ENCODE results near the gene GDF7. TPM values are rescaled to one million over a fixed set of nuclear protein-coding genes. Genes with fewer than 3 reads are reported as not detected.

The GDF7 gene
- total RNA-seq, 1 experiment from 2014 or later: 0.02 TPM

DNA sequence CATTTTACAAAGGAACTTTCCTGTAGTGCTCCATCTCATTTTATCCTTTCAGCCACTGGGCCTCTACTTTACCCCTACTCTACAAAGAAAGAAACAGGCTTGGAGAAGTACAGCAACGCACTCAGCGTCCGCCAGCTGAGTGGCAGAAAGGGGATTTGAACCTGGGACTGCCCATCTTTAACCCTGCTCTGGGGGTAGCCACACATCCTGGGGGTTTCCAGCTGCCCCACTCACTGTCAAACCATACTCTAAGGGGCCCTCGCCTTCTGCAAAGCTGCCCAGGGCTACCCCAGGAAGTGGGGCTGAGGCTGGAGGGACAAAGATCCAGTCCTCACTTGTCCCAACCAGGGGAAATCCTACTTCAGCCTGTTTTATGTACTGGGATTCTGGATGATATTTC lies 33.9 kb upstream of the GDF7 start:
- no peaks in the 10 kb centered on the region for H3K36me3 ChIP-seq (ENCODE audit: control insufficient read depth in 1 of 2, insufficient read depth in 2 of 2, low read length in 2 of 2)
- no peaks in the 10 kb centered on the region for H3K9me2 ChIP-seq (ENCODE audit: insufficient read depth)
- RAD21 ChIA-PET (ENCODE audit: low non-redundant PET in 1 of 2, low total read pairs in 2 of 2, uncharacterized antibody in 2 of 2, unreplicated experiment in 2 of 2): interaction anchor here in 1 of 2 experiments (1.2 kb wide), 1 partner anchor 221 kb away, joined by 3 read pairs; no protein-coding TSS in a partner anchor
- H3K27ac ChIP-seq (ENCODE audit: low read depth, low read length): no peak overlapping the region
- H3K9ac ChIP-seq (ENCODE audit: low read length): no peak overlapping the region
- H3K4me1 ChIP-seq (ENCODE audit: control insufficient read depth in 1 of 2, insufficient read depth in 2 of 2, low read length in 2 of 2): peaks cover 9 to 18% of the 10 kb centered on the region in 2 experiments; a peak in 3 of 4 replicates
- no peak overlapping the region for H3K4me3 ChIP-seq (replicated peaks in 1 of 2; ENCODE audit: low read depth in 1 of 2, low read length in 2 of 2)
- no peak overlapping the region for H3K4me2 ChIP-seq (ENCODE audit: low read length)
- no peak overlapping the region for H2AFZ ChIP-seq (ENCODE audit: low read depth, low read length, poor library complexity, severe bottlenecking)
- H3K27me3 ChIP-seq (ENCODE audit: insufficient read depth, low read length): no peaks in the 10 kb centered on the region
- intact Hi-C loops (cut with micrococcal nuclease): no loop called here
- POLR2A ChIA-PET: interaction anchor here (6.4 kb wide), 1 partner anchor 185 kb away, joined by 66 read pairs; the partner anchor contains the start of gene RHOB
- CTCF ChIA-PET: interaction anchor here (1.0 to 3.3 kb wide), 3 partner anchors 15 to 237 kb away, joined by 4 to 17 read pairs (median 5); no protein-coding TSS in a partner anchor
- DNase-seq (ENCODE audit: low read depth, low spot score) (no peak), ATAC-seq (no peak)
- no TSS peak for BruUV-seq (replicated peaks)
- no peaks in the 10 kb centered on the region for H3K9me3 ChIP-seq (ENCODE audit: control insufficient read depth in 1 of 2, insufficient read depth in 1 of 2, low read depth in 1 of 2, low read length in 2 of 2)
- H3K79me2 ChIP-seq (ENCODE audit: insufficient read depth, low read length): no peaks in the 10 kb centered on the region
- H4K20me1 ChIP-seq (ENCODE audit: insufficient read depth): no peaks in the 10 kb centered on the region
- TF ChIP-seq FOSL1 (IDR thresholded peaks at IDR 0.05; ENCODE audit: low read depth) (no peak), EZH2 (IDR thresholded peaks at IDR 0.05) (no peak), SIN3A (IDR thresholded peaks at IDR 0.05; ENCODE audit: low read depth) (no peak)
- TF ChIP-seq, protein P1, sequence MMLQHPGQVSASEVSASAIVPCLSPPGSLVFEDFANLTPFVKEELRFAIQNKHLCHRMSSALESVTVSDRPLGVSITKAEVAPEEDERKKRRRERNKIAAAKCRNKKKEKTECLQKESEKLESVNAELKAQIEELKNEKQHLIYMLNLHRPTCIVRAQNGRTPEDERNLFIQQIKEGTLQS (IDR thresholded peaks at IDR 0.05): no peak

DNA sequence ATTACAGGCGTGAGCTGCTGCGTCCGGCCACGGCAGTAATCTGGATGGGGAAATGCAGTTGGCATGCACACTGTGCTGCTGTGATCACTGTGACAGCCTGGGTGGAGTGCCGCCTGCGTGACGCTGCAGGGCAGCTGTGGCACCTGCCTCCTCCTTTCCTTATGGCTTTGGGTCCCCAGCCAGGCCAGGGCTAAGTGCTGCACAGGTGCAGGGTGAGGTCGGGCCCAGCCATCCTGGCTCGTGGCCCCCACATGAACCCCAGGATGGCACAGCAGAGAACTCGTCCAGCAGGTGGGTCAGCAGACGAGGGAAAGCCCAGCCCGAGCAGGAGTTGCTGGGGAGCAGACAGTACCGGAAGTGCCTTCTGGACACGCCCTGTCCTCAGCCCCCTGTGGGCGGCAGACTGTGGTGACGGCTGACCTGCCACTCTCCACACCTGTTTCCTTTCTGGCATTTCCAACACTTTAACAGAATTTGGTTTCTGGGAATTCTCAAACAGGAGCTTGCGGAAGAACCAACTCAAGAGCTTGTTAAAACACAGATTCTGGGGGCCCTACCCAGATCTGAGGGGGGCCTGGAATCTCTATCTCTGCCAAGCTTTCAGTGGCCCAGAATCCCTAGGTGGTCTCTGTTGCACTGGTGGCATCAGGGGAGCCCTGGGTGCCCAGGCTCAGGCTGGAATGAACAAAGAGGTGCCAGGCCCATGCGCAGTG lies 33.0 kb upstream of the GDF7 start:
- no peaks in the 10 kb centered on the region for H3K36me3 ChIP-seq (ENCODE audit: control insufficient read depth in 1 of 2, insufficient read depth in 2 of 2, low read length in 2 of 2)
- ChIA-PET RAD21 (ENCODE audit: low non-redundant PET in 1 of 2, low total read pairs in 2 of 2, uncharacterized antibody in 2 of 2, unreplicated experiment in 2 of 2) (interaction anchor here (1.2 to 2.2 kb wide), 2 partner anchors 189 to 192 kb away, joined by 4 to 15 read pairs; no protein-coding TSS in a partner anchor), CTCF (interaction anchor here (0.9 to 3.3 kb wide), 12 partner anchors 8 to 343 kb away, joined by 3 to 66 read pairs (median 4); no protein-coding TSS in a partner anchor), POLR2A (interaction anchor here (6.4 kb wide), 1 partner anchor 186 kb away, joined by 66 read pairs; the partner anchor contains the start of gene RHOB)
- H4K20me1 ChIP-seq (ENCODE audit: insufficient read depth): no peaks in the 10 kb centered on the region
- intact Hi-C loops (cut with micrococcal nuclease): no loop called here
- H2AFZ ChIP-seq (ENCODE audit: low read depth, low read length, poor library complexity, severe bottlenecking): no peak overlapping the region
- H3K9ac ChIP-seq (ENCODE audit: low read length): no peak overlapping the region
- no peak overlapping the region for H3K27ac ChIP-seq (ENCODE audit: low read depth, low read length)
- H3K79me2 ChIP-seq (ENCODE audit: insufficient read depth, low read length): no peaks in the 10 kb centered on the region
- no peak overlapping the region for H3K4me2 ChIP-seq (ENCODE audit: low read length)
- ATAC-seq (no peak), DNase-seq (ENCODE audit: low read depth, low spot score) (no peak)
- no peak overlapping the region for H3K4me3 ChIP-seq (replicated peaks in 1 of 2; ENCODE audit: low read depth in 1 of 2, low read length in 2 of 2)
- H3K9me2 ChIP-seq (ENCODE audit: insufficient read depth): no peaks in the 10 kb centered on the region
- H3K4me1 ChIP-seq (ENCODE audit: control insufficient read depth in 1 of 2, insufficient read depth in 2 of 2, low read length in 2 of 2): peaks cover 9 to 18% of the 10 kb centered on the region in 2 experiments; a peak in 3 of 4 replicates
- no peaks in the 10 kb centered on the region for H3K27me3 ChIP-seq (ENCODE audit: insufficient read depth, low read length)
- no TSS peak for BruUV-seq (replicated peaks)
- no peaks in the 10 kb centered on the region for H3K9me3 ChIP-seq (ENCODE audit: control insufficient read depth in 1 of 2, insufficient read depth in 1 of 2, low read depth in 1 of 2, low read length in 2 of 2)
- TF ChIP-seq EGR1 (IDR thresholded peaks at IDR 0.05; ENCODE audit: low read depth) (no peak), FOSL1 (IDR thresholded peaks at IDR 0.05; ENCODE audit: low read depth) (no peak), ZBTB33 (IDR thresholded peaks at IDR 0.05; ENCODE audit: extremely low read depth, insufficient replicate concordance, low read length) (no peak), EZH2phosphoT487 (IDR thresholded peaks at IDR 0.05; ENCODE audit: borderline replicate concordance) (no peak), ELF1 (IDR thresholded peaks at IDR 0.05; ENCODE audit: borderline replicate concordance, low read depth) (no peak), CBX3 (IDR thresholded peaks at IDR 0.05; ENCODE audit: low read depth) (no peak), SRF (IDR thresholded peaks at IDR 0.05; ENCODE audit: low read depth) (no peak), SIN3A (IDR thresholded peaks at IDR 0.05; ENCODE audit: low read depth) (no peak), POLR2A (IDR thresholded peaks at IDR 0.05; ENCODE audit: borderline replicate concordance, extremely low read depth, insufficient read depth, insufficient read length) (no peak), TCF7L2 (IDR thresholded peaks at IDR 0.05; ENCODE audit: borderline replicate concordance, extremely low read depth, insufficient read depth, insufficient read length) (no peak)
- TF ChIP-seq, protein P1 (IDR thresholded peaks at IDR 0.05): no peak
